HG03457 (cell line): ENCODE results near the gene TNNC2.

Experiments
- ATAC-seq: cut with Tn5 transposase; IDR thresholded peaks from one replicate; pipeline ENCODE4 v1.9.1; 2021; ENCODE audit warnings: moderate number of reproducible peaks; ENCODE audit not compliant: unreplicated experiment

Gene TNNC2

DNA sequence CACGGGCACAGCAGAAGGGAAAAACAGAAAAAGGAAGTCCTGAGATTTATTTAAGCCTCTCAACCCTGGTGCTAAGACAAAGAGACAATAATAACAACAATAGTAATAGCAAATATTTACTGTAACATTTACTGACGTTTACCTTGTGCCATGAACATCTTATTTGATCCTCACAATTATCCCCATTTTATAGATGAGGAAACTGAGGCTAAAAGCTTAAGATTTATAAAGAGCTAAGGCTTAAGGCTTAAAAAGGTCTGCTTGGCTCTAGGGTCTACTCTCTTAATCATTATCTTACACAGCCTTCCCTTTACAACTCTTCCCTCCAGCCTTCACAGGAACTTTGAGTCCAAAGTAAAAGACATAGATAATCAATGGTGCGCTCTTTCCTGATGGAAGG is 38.8 kb downstream of the TNNC2 start:
- no peak for ATAC-seq

GRCh38 chr20:45783656-45784294 is 43.3 kb downstream of the TNNC2 start:
- no peak for ATAC-seq

GRCh38 chr20:45782890-45783289 is 44.2 kb downstream of the TNNC2 start:
- no peak for ATAC-seq

DNA sequence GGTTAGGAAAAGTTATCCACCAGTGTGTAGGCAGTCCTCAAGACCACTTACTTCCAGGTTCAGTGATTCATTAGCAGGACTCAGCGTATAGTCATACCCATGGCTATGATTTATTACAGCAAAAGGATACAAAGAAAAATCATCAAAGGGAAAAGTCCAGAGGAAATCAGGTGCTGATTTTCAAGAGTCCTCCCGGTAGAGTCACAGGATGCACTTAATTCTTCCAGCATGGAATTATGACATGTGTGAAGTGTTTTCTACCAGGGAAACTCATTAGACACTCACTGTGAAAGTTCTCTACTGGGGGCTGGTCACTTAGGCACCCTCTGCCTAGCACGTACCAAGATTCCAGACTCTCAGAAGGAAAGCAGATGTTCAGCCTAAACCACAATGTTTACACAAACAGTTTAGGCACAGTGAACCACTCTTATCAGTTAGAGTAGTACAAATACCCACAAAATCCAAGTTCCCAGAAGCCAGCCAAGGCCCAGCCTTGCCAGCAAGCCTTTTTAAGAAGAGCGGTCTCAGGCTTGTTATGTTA is 45.7 kb downstream of the TNNC2 start:
- ATAC-seq: no peak

DNA sequence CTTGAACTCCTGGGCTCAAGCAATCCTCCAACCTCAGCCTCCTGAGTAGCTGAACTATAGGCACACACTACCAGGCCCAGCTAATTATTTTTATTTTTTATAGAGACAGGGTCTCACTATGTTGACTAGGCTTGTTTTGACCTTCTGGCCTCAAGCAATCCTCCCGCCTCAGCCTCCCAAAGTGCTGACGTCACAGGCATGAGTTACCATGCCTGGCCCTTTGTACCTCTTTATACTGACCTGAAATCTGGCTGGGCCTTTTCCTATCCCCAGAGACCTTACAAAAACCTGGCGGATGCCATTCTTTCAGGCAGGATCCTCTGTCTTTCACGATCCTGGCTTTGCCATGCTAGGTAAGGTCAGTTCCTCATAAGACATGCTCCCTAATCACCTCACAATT is 47.0 kb downstream of the TNNC2 start:
- ATAC-seq: no peak

- no peak for ATAC-seq
Measured at GRCh38 chr20:45779011-45779915, 47.8 kb downstream of the TNNC2 start.

GRCh38 chr20:45776931-45777330 is 50.2 kb downstream of the TNNC2 start:
- no peak for ATAC-seq

DNA sequence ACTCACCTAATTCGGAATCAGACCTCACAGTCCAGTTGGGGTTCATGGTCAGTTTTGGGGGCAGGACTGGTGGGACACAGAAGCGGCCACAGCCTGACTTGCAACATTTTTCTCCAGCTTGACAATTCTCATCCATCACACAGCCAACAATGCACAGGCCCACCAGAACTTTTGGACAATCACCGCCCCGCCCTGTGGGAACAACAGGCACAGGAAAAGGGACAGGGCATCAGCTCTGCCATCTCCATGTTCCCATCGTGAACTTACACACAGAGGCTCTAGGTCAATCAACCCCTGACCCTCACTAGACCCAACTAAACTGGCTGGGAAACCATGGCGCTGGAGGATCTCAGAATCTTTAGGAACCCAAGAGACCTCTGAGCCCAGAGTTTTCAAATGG is 51.7 kb downstream of the TNNC2 start:
- no peak for ATAC-seq

DNA sequence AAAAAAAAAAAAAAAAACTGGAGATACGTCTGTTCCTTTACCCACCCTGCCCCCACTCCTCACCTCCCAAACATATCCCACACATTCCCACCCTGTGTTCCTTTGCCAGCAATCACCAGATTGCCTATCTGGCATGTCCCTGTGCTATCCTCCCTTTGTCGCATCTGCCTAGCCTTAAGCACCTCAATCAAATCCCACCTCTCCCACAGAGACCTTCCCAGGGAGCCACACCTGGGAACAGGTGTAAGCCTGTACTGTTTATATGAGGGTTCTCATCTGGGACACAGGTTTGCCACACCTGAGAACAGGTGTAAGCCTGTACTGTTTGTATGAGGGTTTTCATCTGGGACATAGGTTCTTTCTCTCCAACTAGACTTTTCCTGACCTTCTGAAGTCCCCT is 52.2 kb downstream of the TNNC2 start:
- ATAC-seq: no peak
